PC-9 (cell line): ENCODE data around the gene ROBO2. TPM values are rescaled to one million over a fixed set of nuclear protein-coding genes. Genes with fewer than 3 reads are reported as not detected.

Experiments
- BruUV-seq: library from RNA; stranded (reverse); fragments of 400-500 nt; replicated peaks from 2 replicates; lab custom pipeline; 2021; lab: Mats Ljungman, UMichigan
- CTCF ChIA-PET: fragments of 300-600 bp; sonication (Branson Sonifier 250); formaldehyde crosslinking; loops from one replicate; lab custom pipeline; 2022; ENCODE audit warnings: antibody characterized with exemption; lab: Charles Lee
- POLR2A ChIA-PET: fragments of 300-600 bp; sonication (Branson Sonifier 250); formaldehyde crosslinking; loops from one replicate; lab custom pipeline; 2022; ENCODE audit warnings: antibody characterized with exemption; ENCODE audit not compliant: unreplicated experiment; lab: Charles Lee
- DNase-seq, 2 experiments: peaks; one replicate each; pipeline versions ENCODE4 v3.0.0 to v3.0.0-alpha.2; 2015 to 2022; ENCODE audit warnings: mixed read lengths in 1 of 2
- H2AFZ ChIP-seq: fragments of 200-600 bp; sonication (generic); 2 replicates; pipeline ENCODE4 v1.8.1; 2017; ENCODE audit warnings: antibody characterized with exemption
- H3F3A ChIP-seq: fragments of 200-600 bp; sonication (generic); 2 replicates; pipeline ENCODE4 v1.8.1; 2017; ENCODE audit warnings: antibody characterized with exemption, mild to moderate bottlenecking, low read depth; ENCODE audit not compliant: insufficient read depth
- H3K27ac ChIP-seq: fragments of 200-600 bp; sonication (generic); 2 replicates; pipeline ENCODE4 v1.6.1; 2016; ENCODE audit warnings: mixed run types
- H3K27me3 ChIP-seq: fragments of 200-600 bp; sonication (generic); 2 replicates; pipeline ENCODE4 v1.6.1; 2016; ENCODE audit warnings: low read depth, mixed run types; ENCODE audit not compliant: insufficient read depth
- H3K36me3 ChIP-seq: fragments of 200-600 bp; sonication (generic); 2 replicates; pipeline ENCODE4 v1.6.1; 2016; ENCODE audit warnings: low read depth, mixed run types
- H3K4me1 ChIP-seq: fragments of 200-600 bp; sonication (generic); replicated peaks from 2 replicates; pipeline ENCODE4 v1.6.1; 2016; ENCODE audit warnings: mixed run types; ENCODE audit not compliant: insufficient read depth
- H3K4me2 ChIP-seq: fragments of 200-600 bp; sonication (generic); 2 replicates; pipeline ENCODE4 v1.6.1; 2017; ENCODE audit warnings: mixed run types
- H3K4me3 ChIP-seq: fragments of 200-600 bp; sonication (generic); 2 replicates; pipeline ENCODE4 v1.6.1; 2016; ENCODE audit warnings: mixed run types
- H3K79me2 ChIP-seq: fragments of 200-600 bp; sonication (generic); 2 replicates; pipeline ENCODE4 v1.6.1; 2017; ENCODE audit warnings: low read depth, mixed run types
- H3K9me2 ChIP-seq: fragments of 200-600 bp; sonication (generic); 2 replicates; pipeline ENCODE4 v1.8.1; 2017; ENCODE audit warnings: mild to moderate bottlenecking; ENCODE audit not compliant: insufficient read depth
- H3K9me3 ChIP-seq: fragments of 200-600 bp; sonication (generic); 2 replicates; pipeline ENCODE4 v1.8.1; 2016; ENCODE audit warnings: low read depth; ENCODE audit not compliant: insufficient read depth
- H4K20me1 ChIP-seq: fragments of 200-600 bp; sonication (generic); 2 replicates; pipeline ENCODE4 v1.8.1; 2017; ENCODE audit not compliant: insufficient read depth
- EZH2 ChIP-seq: fragments of 200-600 bp; sonication (generic); IDR thresholded peaks from 2 replicates; pipeline ENCODE4 v1.8.0; 2017; ENCODE audit warnings: antibody characterized with exemption, low read depth
- intact Hi-C: fragments of 100-400 bp; cut with micrococcal nuclease; formaldehyde crosslinking; loops from one replicate; pipeline ENCODE4 v1.10.0; 2022; ENCODE audit not compliant: unreplicated experiment
- total RNA-seq: library from RNA; stranded (reverse); gene quantifications from 2 replicates; pipeline ENCODE4 v1.2.3, GENCODE V29; 2021
- TF ChIP-seq, protein P1 (sequence below): fragments of 200-600 bp; sonication (generic); conservative IDR thresholded peaks from 2 replicates; pipeline ENCODE4 v1.6.1; 2017; ENCODE audit warnings: mixed run types, antibody characterized with exemption, mild to moderate bottlenecking, moderate library complexity

The ROBO2 gene
- total RNA-seq, 1 experiment from 2014 or later: 0.39 TPM

DNA sequence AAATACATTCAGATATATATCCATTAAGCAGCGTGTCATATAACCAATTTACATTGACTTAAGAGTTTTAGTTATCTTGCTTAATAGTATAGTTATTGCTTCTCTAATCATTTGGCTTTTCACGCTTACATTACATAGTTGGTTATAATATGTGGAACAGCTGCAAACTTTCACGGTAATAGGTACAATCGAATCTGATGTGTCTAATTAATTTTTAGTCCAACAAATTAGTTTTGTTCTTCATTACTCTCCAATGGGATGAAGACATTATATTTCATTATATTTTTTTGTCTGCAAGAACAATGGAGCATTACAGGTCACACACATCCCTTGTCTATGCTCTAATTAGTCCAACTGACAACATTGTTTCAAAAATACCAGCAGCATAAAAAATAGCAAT lies 546.3 kb downstream of the ROBO2 start:
- no peak overlapping the region for H2AFZ ChIP-seq
- no peak overlapping the region for H3K4me2 ChIP-seq
- no peaks in the 10 kb centered on the region for H3K9me3 ChIP-seq
- H3K4me3 ChIP-seq: no peak overlapping the region
- no peaks in the 10 kb centered on the region for H4K20me1 ChIP-seq
- H3K9me2 ChIP-seq: no peaks in the 10 kb centered on the region
- DNase-seq: no peak
- no peak overlapping the region for H3K27ac ChIP-seq
- no TSS peak for BruUV-seq
- intact Hi-C loops: no loop called here
- no peaks in the 10 kb centered on the region for H3K27me3 ChIP-seq
- H3K4me1 ChIP-seq: no peaks in the 10 kb centered on the region
- ChIA-PET CTCF (no interaction called here), POLR2A (no interaction called here)
- TF ChIP-seq, protein P1, sequence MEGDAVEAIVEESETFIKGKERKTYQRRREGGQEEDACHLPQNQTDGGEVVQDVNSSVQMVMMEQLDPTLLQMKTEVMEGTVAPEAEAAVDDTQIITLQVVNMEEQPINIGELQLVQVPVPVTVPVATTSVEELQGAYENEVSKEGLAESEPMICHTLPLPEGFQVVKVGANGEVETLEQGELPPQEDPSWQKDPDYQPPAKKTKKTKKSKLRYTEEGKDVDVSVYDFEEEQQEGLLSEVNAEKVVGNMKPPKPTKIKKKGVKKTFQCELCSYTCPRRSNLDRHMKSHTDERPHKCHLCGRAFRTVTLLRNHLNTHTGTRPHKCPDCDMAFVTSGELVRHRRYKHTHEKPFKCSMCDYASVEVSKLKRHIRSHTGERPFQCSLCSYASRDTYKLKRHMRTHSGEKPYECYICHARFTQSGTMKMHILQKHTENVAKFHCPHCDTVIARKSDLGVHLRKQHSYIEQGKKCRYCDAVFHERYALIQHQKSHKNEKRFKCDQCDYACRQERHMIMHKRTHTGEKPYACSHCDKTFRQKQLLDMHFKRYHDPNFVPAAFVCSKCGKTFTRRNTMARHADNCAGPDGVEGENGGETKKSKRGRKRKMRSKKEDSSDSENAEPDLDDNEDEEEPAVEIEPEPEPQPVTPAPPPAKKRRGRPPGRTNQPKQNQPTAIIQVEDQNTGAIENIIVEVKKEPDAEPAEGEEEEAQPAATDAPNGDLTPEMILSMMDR: no peak
- TF ChIP-seq EZH2: no peak
- no peaks in the 10 kb centered on the region for H3K79me2 ChIP-seq
- H3F3A ChIP-seq: no peaks in the 10 kb centered on the region
- H3K36me3 ChIP-seq: no peaks in the 10 kb centered on the region

DNA sequence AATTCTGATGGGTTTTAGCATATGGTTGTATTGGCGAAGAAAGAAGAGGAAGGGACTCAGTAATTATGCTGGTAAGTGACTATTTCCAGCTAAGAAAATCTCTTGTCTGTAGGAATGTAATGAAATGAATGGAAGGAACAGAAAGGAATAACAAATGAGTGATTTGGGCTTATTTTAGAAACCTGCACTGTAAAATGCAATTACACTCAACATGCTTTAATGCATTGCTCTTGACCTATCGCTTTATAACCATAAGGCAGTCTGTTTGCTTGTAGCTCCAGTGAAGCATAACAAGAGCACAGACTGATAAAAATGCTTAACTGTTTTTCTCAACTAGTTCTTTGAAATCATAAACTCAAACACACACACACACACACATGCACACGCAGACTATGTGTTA lies 549.0 kb downstream of the ROBO2 start:
- H3K27ac ChIP-seq: no peak overlapping the region
- no peaks in the 10 kb centered on the region for H3K9me2 ChIP-seq
- no TSS peak for BruUV-seq
- intact Hi-C loops: no loop called here
- H3K36me3 ChIP-seq: no peaks in the 10 kb centered on the region
- DNase-seq: no peak
- no peak for TF ChIP-seq EZH2
- TF ChIP-seq, protein P1: no peak
- no peak overlapping the region for H3K4me3 ChIP-seq
- no peaks in the 10 kb centered on the region for H3K9me3 ChIP-seq
- H3K79me2 ChIP-seq: no peaks in the 10 kb centered on the region
- H3K4me2 ChIP-seq: no peak overlapping the region
- H3K27me3 ChIP-seq: no peaks in the 10 kb centered on the region
- H3F3A ChIP-seq: no peaks in the 10 kb centered on the region
- H3K4me1 ChIP-seq: no peaks in the 10 kb centered on the region
- H2AFZ ChIP-seq: no peak overlapping the region
- POLR2A ChIA-PET: no interaction called here
- H4K20me1 ChIP-seq: no peaks in the 10 kb centered on the region
- CTCF ChIA-PET: no interaction called here

DNA sequence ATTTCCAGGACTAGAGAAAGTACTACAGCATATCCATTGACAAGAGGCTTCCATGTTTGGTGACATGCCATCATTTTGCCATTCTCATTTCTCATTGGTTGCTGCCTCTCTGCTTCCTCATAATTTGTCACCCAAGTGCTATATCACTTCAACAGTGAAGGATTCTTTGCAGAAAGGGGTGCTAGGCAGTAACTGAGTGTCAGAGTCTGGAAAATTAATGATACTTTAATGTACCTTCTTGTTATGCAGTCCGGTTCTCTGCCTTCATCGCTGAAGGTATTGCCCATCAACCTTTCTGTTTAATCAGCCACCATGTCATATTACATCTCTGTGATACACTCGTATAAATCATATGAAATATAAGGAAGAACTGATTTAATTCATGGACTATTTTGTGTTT lies 550.3 kb downstream of the ROBO2 start:
- intact Hi-C loops: no loop called here
- Histone ChIP-seq H3K27me3 (no peaks in the 10 kb centered on the region), H4K20me1 (no peaks in the 10 kb centered on the region), H3K9me3 (no peaks in the 10 kb centered on the region), H3K79me2 (no peaks in the 10 kb centered on the region), H3F3A (no peaks in the 10 kb centered on the region), H3K9me2 (no peaks in the 10 kb centered on the region), H3K4me3 (no peak overlapping the region), H2AFZ (no peak overlapping the region), H3K4me1 (no peaks in the 10 kb centered on the region), H3K27ac (no peak overlapping the region), H3K4me2 (no peak overlapping the region), H3K36me3 (no peaks in the 10 kb centered on the region)
- TF ChIP-seq, protein P1: no peak
- no peak for TF ChIP-seq EZH2
- CTCF ChIA-PET: interaction anchor here (0.7 kb wide), 1 partner anchor 151 kb away, joined by 3 read pairs; no protein-coding TSS in a partner anchor
- DNase-seq: no peak
- no TSS peak for BruUV-seq
- POLR2A ChIA-PET: no interaction called here
